HEK293T (cell line): ENCODE results near the gene GNG2.

ENCODE experiments used
- CTCF ChIA-PET: fragments of 350-600 bp; formaldehyde crosslinking; extraction: SDS; loops from one replicate; lab custom pipeline; 2021; ENCODE audit warnings: antibody characterized with exemption, inconsistent platforms; lab: Yijun Ruan, JAX
- POLR2A ChIA-PET: fragments of 350-600 bp; formaldehyde crosslinking; extraction: SDS; loops from one replicate; lab custom pipeline; 2020; ENCODE audit warnings: antibody characterized with exemption, inconsistent platforms; lab: Yijun Ruan, JAX
- DNase-seq: peaks from one replicate; pipeline ENCODE4 v3.0.0; 2012; ENCODE audit warnings: mixed read lengths; ENCODE audit errors: extremely low spot score
- ARNT ChIP-seq: fragments of 450-650 bp; IDR thresholded peaks from 2 replicates; pipeline ENCODE4 v1.6.1; 2017; ENCODE audit warnings: mild to moderate bottlenecking
- BHLHE40 ChIP-seq: fragments of 450-650 bp; IDR thresholded peaks from 2 replicates; pipeline ENCODE4 v1.6.1; 2016; ENCODE audit warnings: mild to moderate bottlenecking, moderate library complexity, borderline replicate concordance
- CTBP1 ChIP-seq: fragments of 450-650 bp; IDR thresholded peaks from 2 replicates; pipeline ENCODE4 v1.6.1; 2016; ENCODE audit warnings: borderline replicate concordance
- ELF4 ChIP-seq: fragments of 450-650 bp; IDR thresholded peaks from 2 replicates; pipeline ENCODE4 v1.6.1; 2017; ENCODE audit warnings: antibody characterized with exemption
- FOXA1 ChIP-seq: fragments of 450-650 bp; IDR thresholded peaks from 2 replicates; pipeline ENCODE4 v1.6.1; 2016; ENCODE audit warnings: mild to moderate bottlenecking
- FOXK2 ChIP-seq: fragments of 450-650 bp; IDR thresholded peaks from 2 replicates; pipeline ENCODE4 v1.6.1; 2016; ENCODE audit warnings: mild to moderate bottlenecking
- FOXM1 ChIP-seq: fragments of 450-650 bp; IDR thresholded peaks from 2 replicates; pipeline ENCODE4 v1.6.1; 2017; ENCODE audit warnings: mild to moderate bottlenecking, borderline replicate concordance
- HDGF ChIP-seq: fragments of 450-650 bp; IDR thresholded peaks from 2 replicates; pipeline ENCODE4 v1.6.1; 2017; ENCODE audit warnings: antibody characterized with exemption, borderline replicate concordance
- L3MBTL2 ChIP-seq: fragments of 450-650 bp; conservative IDR thresholded peaks from 2 replicates; pipeline ENCODE4 v1.6.1; 2016; ENCODE audit warnings: mild to moderate bottlenecking
- LEF1 ChIP-seq: fragments of 450-650 bp; IDR thresholded peaks from 2 replicates; pipeline ENCODE4 v1.6.1; 2017; ENCODE audit warnings: mild to moderate bottlenecking, borderline replicate concordance
- NFRKB ChIP-seq: fragments of 450-650 bp; IDR thresholded peaks from 2 replicates; pipeline ENCODE4 v1.6.1; 2016; ENCODE audit warnings: mild to moderate bottlenecking, moderate library complexity
- PKNOX1 ChIP-seq: fragments of 450-650 bp; IDR thresholded peaks from 2 replicates; pipeline ENCODE4 v1.6.1; 2016
- SP1 ChIP-seq: fragments of 450-650 bp; IDR thresholded peaks from 2 replicates; pipeline ENCODE4 v1.6.1; 2017
- SUZ12 ChIP-seq: fragments of 450-650 bp; IDR thresholded peaks from 2 replicates; pipeline ENCODE4 v1.6.1; 2016; ENCODE audit warnings: mild to moderate bottlenecking
- TARDBP ChIP-seq: fragments of 450-650 bp; IDR thresholded peaks from 2 replicates; pipeline ENCODE4 v1.6.1; 2016
- ZNF384 ChIP-seq: fragments of 450-650 bp; IDR thresholded peaks from 2 replicates; pipeline ENCODE4 v1.6.1; 2016

Gene GNG2

GRCh38 chr14:51908086-51908485 is 47.7 kb downstream of the GNG2 start:
- no peak for DNase-seq
- ChIA-PET POLR2A (no interaction called here), CTCF (no interaction called here)
- no peak for TF ChIP-seq LEF1
- TF ChIP-seq FOXM1 = no peak
- no peak for TF ChIP-seq PKNOX1
- TF ChIP-seq NFRKB = no peak
- TF ChIP-seq FOXK2 = no peak
- no peak for TF ChIP-seq TARDBP
- TF ChIP-seq ZNF384 = no peak
- TF ChIP-seq L3MBTL2 = no peak
- TF ChIP-seq HDGF = no peak
- no peak for TF ChIP-seq SP1
- TF ChIP-seq BHLHE40 = no peak
- no peak for TF ChIP-seq FOXA1

GRCh38 chr14:51912112-51912786 is 51.8 kb downstream of the GNG2 start:
- ChIA-PET CTCF (no interaction called here), POLR2A (no interaction called here)
- no peak for TF ChIP-seq ZNF384
- TF ChIP-seq BHLHE40 = no peak
- TF ChIP-seq HDGF = no peak
- TF ChIP-seq ELF4 = no peak
- no peak for TF ChIP-seq CTBP1
- no peak for TF ChIP-seq LEF1
- TF ChIP-seq FOXA1 = no peak
- TF ChIP-seq L3MBTL2 = no peak
- no peak for TF ChIP-seq NFRKB
- no peak for TF ChIP-seq SP1
- TF ChIP-seq TARDBP = no peak
- TF ChIP-seq FOXM1 = no peak
- TF ChIP-seq SUZ12 = no peak
- TF ChIP-seq PKNOX1 = no peak
- no peak for TF ChIP-seq ARNT
- TF ChIP-seq FOXK2 = no peak
- no peak for DNase-seq

- ChIA-PET POLR2A (no interaction called here), CTCF (no interaction called here)
- TF ChIP-seq FOXM1 (no peak), FOXK2 (no peak), ELF4 (no peak), LEF1 (no peak), BHLHE40 (no peak), L3MBTL2 (no peak), CTBP1 (no peak), PKNOX1 (no peak), ARNT (no peak), ZNF384 (no peak), FOXA1 (no peak), NFRKB (no peak), HDGF (no peak), TARDBP (no peak)
- DNase-seq = no peak
These were observed 53.9 kb downstream of the GNG2 start for GRCh38 chr14:51914310-51914709.

- POLR2A ChIA-PET = no interaction called here
- DNase-seq = no peak
- TF ChIP-seq SUZ12 (no peak), CTBP1 (no peak), FOXK2 (no peak), NFRKB (no peak), PKNOX1 (no peak), L3MBTL2 (no peak), BHLHE40 (no peak), ARNT (no peak), ZNF384 (no peak), FOXA1 (no peak), SP1 (no peak)
- CTCF ChIA-PET = interaction anchor here (0.7 kb wide), 1 partner anchor 17 kb away, joined by 8 read pairs; no protein-coding TSS in a partner anchor
These were observed 56.8 kb downstream of the GNG2 start for GRCh38 chr14:51917193-51917592.

GRCh38 chr14:51921026-51921425 is 60.6 kb downstream of the GNG2 start:
- CTCF ChIA-PET = no interaction called here
- POLR2A ChIA-PET = no interaction called here
- TF ChIP-seq FOXM1 (no peak), FOXK2 (no peak), PKNOX1 (no peak), BHLHE40 (no peak), FOXA1 (no peak), ZNF384 (no peak), CTBP1 (no peak), ELF4 (no peak)
- no peak for DNase-seq
